Ovary (tissue), 9 donors: ENCODE measurements around the gene GUCA1A. TPM values are rescaled to one million over a fixed set of nuclear protein-coding genes. Genes with fewer than 3 reads are reported as not detected.

Experiments
- DNase-seq, 5 donors: peaks; one replicate each; pipeline ENCODE4 v3.0.0-alpha.2; 2019 to 2020
- H3K27ac ChIP-seq, 2 donors: fragments of 200-600 bp; one replicate each; pipeline versions ENCODE4 v1.5.1 to v1.8.0; 2019 to 2022
- H3K27me3 ChIP-seq: fragments of 200-600 bp; one replicate; pipeline ENCODE4 v1.8.0; 2022
- H3K36me3 ChIP-seq: fragments of 200-600 bp; sonication (generic); one replicate; pipeline ENCODE4 v1.5.1; 2019
- H3K4me1 ChIP-seq: one replicate; pipeline ENCODE4 v1.8.1; 2013; ENCODE audit warnings: mild to moderate bottlenecking, moderate library complexity; ENCODE audit not compliant: insufficient read depth
- H3K4me3 ChIP-seq: fragments of 200-600 bp; sonication (generic); one replicate; pipeline ENCODE4 v1.5.1; 2017
- H3K9me3 ChIP-seq, 2 donors: fragments of 200-600 bp in 1 of 2; sonication (generic) in 1 of 2; one replicate each; pipeline versions ENCODE4 v1.5.1 to v1.8.1; 2013 to 2019; ENCODE audit warnings: mild to moderate bottlenecking in 1 of 2, moderate library complexity in 1 of 2
- CTCF ChIP-seq, 3 donors: fragments of 450-650 bp in 2 of 3; fragments of 200-600 bp in 1 of 3; IDR thresholded peaks; one replicate each; pipeline versions ENCODE4 v1.5.1 to v1.8.0; 2016 to 2022; ENCODE audit warnings: antibody characterized with exemption in 3 of 3, mild to moderate bottlenecking in 1 of 3
- EP300 ChIP-seq: sonication (generic); formaldehyde crosslinking; IDR thresholded peaks from one replicate; pipeline ENCODE4 v1.6.1; 2017; ENCODE audit warnings: antibody characterized with exemption
- POLR2A ChIP-seq: fragments of 450-650 bp; IDR thresholded peaks from one replicate; pipeline ENCODE4 v1.6.1; 2017; ENCODE audit warnings: antibody characterized with exemption, mild to moderate bottlenecking, moderate library complexity
- WGBS, 3 donors: extraction: QIAGEN DNeasy Blood & Tissue Kit in 1 of 3; methylation state at CpG; one replicate each; pipeline versions ENCODE4 v1.1.5 to v1.1.7; 2013 to 2017; 5-methylcytosine and 5-hydroxymethylcytosine counted together
- intact Hi-C, 4 donors: fragments of 100-400 bp; cut with DNase I; formaldehyde crosslinking; loops; one replicate each; pipeline versions ENCODE4 v1.11.0 to v1.15.1; 2022 to 2023
- polyA plus RNA-seq, 2 donors: library from polyadenylated mRNA; stranded (reverse); fragments of 200-250 nt in 1 of 2; fragments of 350-450 nt in 1 of 2; fragmentation: Illumina TruSeq in 1 of 2; extraction: RNeasy Lipid Tissue Mini Kit (QIAGEN cat#74804) in 1 of 2; gene quantifications; one replicate each; pipeline ENCODE4 v1.2.3, GENCODE V29; 2013 to 2014
- total RNA-seq, 7 donors: library from RNA; depleted of rRNA in 2 of 7; stranded (reverse); fragments of >200 nt in 2 of 7; fragmentation: NEBNext Ultra II Directional in 3 of 7; extraction: Animal tissue kit (Norgen Biotek cat#: 25700) in 3 of 7; gene quantifications; one replicate each; pipeline versions ENCODE4 v1.1.0 to v1.2.4, GENCODE V29; 2016 to 2023
- donor health status: DM: no; HTN: no; CAD: no; lungs with moderate emphysema.
- donor health status: DM: no; HTN: no; CAD: no.
- donor health status: Bipolar disorder and iron deficiency.
- donor health status: DM: yes; HTN: yes; CAD: no.
- donor health status: DM: no; HTN: no; CAD: no.
- donor health status: DM: yes; HTN: yes; CAD: no.

Gene GUCA1A
- total and polyA plus RNA-seq, 9 donors: 0.06 TPM; not detected in 8

- no peaks in the 10 kb centered on the region for H3K36me3 ChIP-seq
- no peak overlapping the region for H3K4me3 ChIP-seq
- intact Hi-C loops: no loop called here
- 52 to 59% (median 56%) methylated on average over 3 of the region's 3 CpGs for WGBS, 3 donors
- TF ChIP-seq POLR2A: no peak
- no peak for TF ChIP-seq CTCF (IDR thresholded peaks at IDR 0.05)
- TF ChIP-seq EP300: no peak
- no peak overlapping the region for H3K27ac ChIP-seq
- no peaks in the 10 kb centered on the region for H3K9me3 ChIP-seq
- DNase-seq: no peak
- no peaks in the 10 kb centered on the region for H3K4me1 ChIP-seq
- H3K27me3 ChIP-seq: no peaks in the 10 kb centered on the region
Observed at GRCh38 chr6:42125663-42126062, 47.5 kb upstream of the GUCA1A start.

GRCh38 chr6:42128460-42129359 is 44.5 kb upstream of the GUCA1A start:
- no peak for DNase-seq
- TF ChIP-seq CTCF (IDR thresholded peaks at IDR 0.05): no peak
- no peak for TF ChIP-seq EP300
- TF ChIP-seq POLR2A: no peak
- Histone ChIP-seq H3K4me3 (no peak overlapping the region), H3K9me3 (no peaks in the 10 kb centered on the region), H3K4me1 (no peaks in the 10 kb centered on the region), H3K27me3 (no peaks in the 10 kb centered on the region), H3K27ac (no peak overlapping the region), H3K36me3 (no peaks in the 10 kb centered on the region)
- intact Hi-C loops: no loop called here
- WGBS, 3 donors: 33 to 56% (median 46%) methylated on average over 23 to 25 of the region's 25 CpGs

GRCh38 chr6:42129360-42129676 is 43.8 kb upstream of the GUCA1A start:
- Histone ChIP-seq H3K36me3 (no peaks in the 10 kb centered on the region), H3K4me1 (no peaks in the 10 kb centered on the region), H3K4me3 (no peak overlapping the region), H3K9me3 (no peaks in the 10 kb centered on the region), H3K27ac (no peak overlapping the region), H3K27me3 (no peaks in the 10 kb centered on the region)
- intact Hi-C loops: no loop called here
- no peak for DNase-seq
- 42 to 62% (median 44%) methylated on average over 2 of the region's 2 CpGs for WGBS, 3 donors
- TF ChIP-seq EP300: no peak
- TF ChIP-seq CTCF (IDR thresholded peaks at IDR 0.05): no peak
- TF ChIP-seq POLR2A: no peak

DNA sequence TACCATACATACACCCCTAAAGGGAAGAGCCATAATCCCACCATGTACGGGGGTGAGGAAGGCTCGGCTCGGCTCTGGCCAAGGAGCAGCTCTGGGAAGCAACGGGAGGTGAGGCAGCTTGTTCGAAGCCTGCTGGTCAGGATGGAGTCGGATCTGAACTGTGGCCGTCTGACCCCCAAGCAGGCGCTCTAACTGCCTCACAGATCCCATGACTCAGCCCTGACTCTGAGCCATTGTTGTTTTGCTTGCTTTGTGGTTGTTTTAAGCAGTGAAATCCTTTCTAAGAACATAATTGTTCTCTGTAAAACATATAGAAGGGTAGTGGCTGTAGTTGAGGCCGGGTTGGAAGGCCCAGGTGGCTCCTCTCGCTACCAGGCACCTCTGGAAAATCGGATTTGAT is 41.6 kb upstream of the GUCA1A start:
- H3K4me3 ChIP-seq: no peak overlapping the region
- 76 to 88% (median 80%) methylated on average over 11 of the region's 11 CpGs for WGBS, 3 donors

More for the DNA sequence above, 41.6 kb upstream of the GUCA1A start:
- Histone ChIP-seq H3K36me3 (no peaks in the 10 kb centered on the region), H3K9me3 (no peaks in the 10 kb centered on the region), H3K4me1 (no peaks in the 10 kb centered on the region), H3K27ac (no peak overlapping the region), H3K27me3 (no peaks in the 10 kb centered on the region)
- intact Hi-C loops: no loop called here
- no peak for TF ChIP-seq CTCF (IDR thresholded peaks at IDR 0.05)
- no peak for TF ChIP-seq POLR2A
- TF ChIP-seq EP300: no peak
- DNase-seq: no peak
